ENCODE measurements around the gene MRPL22.

DNA sequence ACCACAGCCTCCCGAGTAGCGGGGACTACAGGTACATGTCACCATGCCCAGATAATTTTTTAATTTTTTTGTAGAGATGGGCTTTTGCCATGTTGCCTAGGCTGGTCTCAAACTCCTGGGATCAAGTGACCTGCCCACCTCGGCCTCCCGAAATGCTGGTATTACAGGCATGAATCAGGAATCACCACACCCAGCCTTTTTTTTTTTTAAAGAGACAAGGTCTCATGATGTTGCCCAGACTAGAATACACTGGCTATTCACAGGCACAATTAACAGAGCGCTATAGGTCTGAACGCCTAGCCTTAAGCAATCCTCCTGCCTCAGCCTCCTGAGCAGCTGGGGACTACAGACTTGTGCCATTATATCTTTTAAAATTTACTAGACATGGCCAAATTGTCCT is 39.0 kb upstream of the MRPL22 start:
- TF ChIP-seq, protein P1, sequence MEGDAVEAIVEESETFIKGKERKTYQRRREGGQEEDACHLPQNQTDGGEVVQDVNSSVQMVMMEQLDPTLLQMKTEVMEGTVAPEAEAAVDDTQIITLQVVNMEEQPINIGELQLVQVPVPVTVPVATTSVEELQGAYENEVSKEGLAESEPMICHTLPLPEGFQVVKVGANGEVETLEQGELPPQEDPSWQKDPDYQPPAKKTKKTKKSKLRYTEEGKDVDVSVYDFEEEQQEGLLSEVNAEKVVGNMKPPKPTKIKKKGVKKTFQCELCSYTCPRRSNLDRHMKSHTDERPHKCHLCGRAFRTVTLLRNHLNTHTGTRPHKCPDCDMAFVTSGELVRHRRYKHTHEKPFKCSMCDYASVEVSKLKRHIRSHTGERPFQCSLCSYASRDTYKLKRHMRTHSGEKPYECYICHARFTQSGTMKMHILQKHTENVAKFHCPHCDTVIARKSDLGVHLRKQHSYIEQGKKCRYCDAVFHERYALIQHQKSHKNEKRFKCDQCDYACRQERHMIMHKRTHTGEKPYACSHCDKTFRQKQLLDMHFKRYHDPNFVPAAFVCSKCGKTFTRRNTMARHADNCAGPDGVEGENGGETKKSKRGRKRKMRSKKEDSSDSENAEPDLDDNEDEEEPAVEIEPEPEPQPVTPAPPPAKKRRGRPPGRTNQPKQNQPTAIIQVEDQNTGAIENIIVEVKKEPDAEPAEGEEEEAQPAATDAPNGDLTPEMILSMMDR (IDR thresholded peaks at IDR 0.05), result no peak
- TF ChIP-seq POLR2A (IDR thresholded peaks at IDR 0.05) (no peak), POLR2AphosphoS5 (IDR thresholded peaks at IDR 0.05) (no peak), EP300 (IDR thresholded peaks at IDR 0.05) (no peak)

Data from stomach (tissue), 4 donors.